MM.1S (cell line): ENCODE measurements around the gene DRD3.

Experiments used
- DNase-seq: peaks from one replicate; pipeline ENCODE4 v3.0.0-alpha.2; 2015
- H2AFZ ChIP-seq: fragments of 300-600 bp; sonication (generic); 2 replicates; pipeline ENCODE4 v1.6.0; 2016; ENCODE audit warnings: antibody characterized with exemption, low read length
- H3F3A ChIP-seq: fragments of 300-600 bp; sonication (generic); 2 replicates; pipeline ENCODE4 v1.6.1; 2016; ENCODE audit warnings: mild to moderate bottlenecking, antibody characterized with exemption, low read length, moderate library complexity, mixed read lengths; ENCODE audit not compliant: insufficient read depth
- H3K27ac ChIP-seq: fragments of 300-600 bp; sonication (generic); 2 replicates; pipeline ENCODE4 v1.5.1; 2016; ENCODE audit warnings: mild to moderate bottlenecking, low read length
- H3K27me3 ChIP-seq: fragments of 300-600 bp; sonication (generic); replicated peaks from 2 replicates; pipeline ENCODE4 v1.6.0; 2016; ENCODE audit warnings: low read length; ENCODE audit not compliant: insufficient read depth
- H3K36me3 ChIP-seq: fragments of 300-600 bp; sonication (generic); replicated peaks from 2 replicates; pipeline ENCODE4 v1.6.1; 2016; ENCODE audit warnings: mild to moderate bottlenecking, low read length, mixed read lengths; ENCODE audit not compliant: insufficient read depth
- H3K4me1 ChIP-seq: fragments of 300-600 bp; sonication (generic); 2 replicates; pipeline ENCODE4 v1.6.1; 2016; ENCODE audit warnings: low read length, mixed read lengths
- H3K4me2 ChIP-seq: fragments of 300-600 bp; sonication (generic); 2 replicates; pipeline ENCODE4 v1.6.0; 2016; ENCODE audit warnings: low read depth, low read length
- H3K4me3 ChIP-seq: fragments of 300-600 bp; sonication (generic); 2 replicates; pipeline ENCODE4 v1.5.1; 2016; ENCODE audit warnings: low read length, mixed read lengths
- H3K79me2 ChIP-seq: fragments of 300-600 bp; sonication (generic); 2 replicates; pipeline ENCODE4 v1.6.1; 2016; ENCODE audit warnings: mixed run types, low read length, mixed read lengths
- H3K9ac ChIP-seq: fragments of 300-600 bp; sonication (generic); 2 replicates; pipeline ENCODE4 v1.6.1; 2016; ENCODE audit warnings: low read length, mixed read lengths
- H3K9me2 ChIP-seq: fragments of 300-600 bp; sonication (generic); replicated peaks from 2 replicates; pipeline ENCODE4 v1.6.1; 2016; ENCODE audit warnings: mild to moderate bottlenecking, low read length, mixed read lengths; ENCODE audit not compliant: insufficient read depth
- H3K9me3 ChIP-seq: fragments of 300-600 bp; sonication (generic); replicated peaks from 2 replicates; pipeline ENCODE4 v1.6.1; 2016; ENCODE audit warnings: mild to moderate bottlenecking, low read length, mixed read lengths; ENCODE audit not compliant: insufficient read depth
- H4K20me1 ChIP-seq: fragments of 300-600 bp; sonication (generic); 2 replicates; pipeline ENCODE4 v1.6.1; 2016; ENCODE audit warnings: mild to moderate bottlenecking, low read length, moderate library complexity, mixed read lengths; ENCODE audit not compliant: insufficient read depth
- CTCF ChIP-seq: fragments of 300-600 bp; sonication (generic); IDR thresholded peaks from 2 replicates; pipeline ENCODE4 v1.5.1; 2016; ENCODE audit warnings: antibody characterized with exemption, low read length, mixed read lengths
- EZH2 ChIP-seq: fragments of 300-600 bp; sonication (generic); optimal IDR thresholded peaks from 2 replicates; pipeline ENCODE3; 2017; ENCODE audit warnings: low read depth, mild to moderate bottlenecking, antibody characterized with exemption, low read length, mixed read lengths
- EZH2phosphoT487 ChIP-seq: fragments of 300-600 bp; sonication (generic); IDR thresholded peaks from 2 replicates; pipeline ENCODE4 v1.6.1; 2018; ENCODE audit warnings: antibody characterized with exemption, low read length

DRD3 gene

GRCh38 chr3:114111060-114111770, 67.6 kb downstream of the DRD3 start:
- no peak for DNase-seq
- Histone ChIP-seq H3K9ac (no peak overlapping the region), H3K4me1 (no peaks in the 10 kb centered on the region), H3K27ac (no peak overlapping the region), H3K9me2 (no peaks in the 10 kb centered on the region), H3K79me2 (no peaks in the 10 kb centered on the region), H3K4me3 (no peak overlapping the region), H3K4me2 (no peak overlapping the region), H3K27me3 (no peaks in the 10 kb centered on the region), H3F3A (no peaks in the 10 kb centered on the region), H3K36me3 (no peaks in the 10 kb centered on the region), H3K9me3 (no peaks in the 10 kb centered on the region), H4K20me1 (no peaks in the 10 kb centered on the region), H2AFZ (no peak overlapping the region)
- TF ChIP-seq EZH2phosphoT487, result no peak
- no peak for TF ChIP-seq CTCF
- TF ChIP-seq EZH2, result no peak

- Histone ChIP-seq H3K27me3 (no peaks in the 10 kb centered on the region), H4K20me1 (no peaks in the 10 kb centered on the region), H3K9me2 (no peaks in the 10 kb centered on the region), H3K9ac (no peak overlapping the region), H3K4me2 (no peak overlapping the region), H3K79me2 (no peaks in the 10 kb centered on the region), H3K27ac (no peak overlapping the region), H3F3A (no peaks in the 10 kb centered on the region), H2AFZ (no peak overlapping the region), H3K4me1 (no peaks in the 10 kb centered on the region), H3K36me3 (no peaks in the 10 kb centered on the region), H3K9me3 (no peaks in the 10 kb centered on the region), H3K4me3 (no peak overlapping the region)
- TF ChIP-seq EZH2 (no peak), CTCF (no peak), EZH2phosphoT487 (no peak)
- no peak for DNase-seq
Measured at GRCh38 chr3:114110439-114110838, 68.4 kb downstream of the DRD3 start.

GRCh38 chr3:114108137-114108536, 70.7 kb downstream of the DRD3 start:
- no peaks in the 10 kb centered on the region for H3K79me2 ChIP-seq
- H4K20me1 ChIP-seq, result no peaks in the 10 kb centered on the region
- H3K4me2 ChIP-seq, result no peak overlapping the region
- TF ChIP-seq EZH2 (no peak), EZH2phosphoT487 (no peak), CTCF (no peak)
- no peaks in the 10 kb centered on the region for H3K9me2 ChIP-seq
- H3K9ac ChIP-seq, result no peak overlapping the region
- no peaks in the 10 kb centered on the region for H3K4me1 ChIP-seq
- no peaks in the 10 kb centered on the region for H3F3A ChIP-seq
- no peaks in the 10 kb centered on the region for H3K27me3 ChIP-seq
- no peak overlapping the region for H3K27ac ChIP-seq
- H3K4me3 ChIP-seq, result no peak overlapping the region
- H2AFZ ChIP-seq, result no peak overlapping the region
- H3K9me3 ChIP-seq, result no peaks in the 10 kb centered on the region
- no peaks in the 10 kb centered on the region for H3K36me3 ChIP-seq
- DNase-seq, result no peak
